Endothelial cell of umbilical vein (primary cell): Measurements from ENCODE around the gene LGALSL. TPM values are rescaled to one million over a fixed set of nuclear protein-coding genes. Genes with fewer than 3 reads are reported as not detected.

ENCODE experiments used
- BruUV-seq: library from RNA; stranded (reverse); fragments of 400-500 nt; replicated peaks from 2 replicates; lab custom pipeline; 2021; lab: Mats Ljungman, UMichigan
- CTCF ChIA-PET: fragments of 300-600, 350-600 bp; sonication (Branson Sonifier 250); formaldehyde crosslinking; loops from one replicate; lab custom pipeline; 2021; ENCODE audit warnings: antibody characterized with exemption, inconsistent platforms; lab: Charles Lee
- POLR2A ChIA-PET: fragments of 300-600, 350-600 bp; sonication (Branson Sonifier 250); formaldehyde crosslinking; loops from one replicate; lab custom pipeline; 2021; ENCODE audit warnings: antibody characterized with exemption, inconsistent platforms; lab: Charles Lee
- DNase-seq: peaks from one replicate; pipeline ENCODE4 v3.0.0-alpha.2; 2011; ENCODE audit warnings: low read depth, low spot score
- FAIRE-seq: peaks from 2 replicates; lab custom pipeline; 2011; peaks lifted over from hg19 to GRCh38; lab: Jason Lieb, UNC
- H2AFZ ChIP-seq: 2 replicates; pipeline ENCODE4 v1.6.0; 2012; ENCODE audit warnings: low read depth, low read length, control low read depth, inconsistent platforms
- H3K27ac ChIP-seq: 2 replicates; pipeline ENCODE4 v1.5.1; 2011; ENCODE audit warnings: low read depth, mild to moderate bottlenecking, control low read depth, low read length, moderate library complexity; ENCODE audit not compliant: insufficient read depth
- H3K27me3 ChIP-seq, 2 experiments: 2 replicates each; pipeline versions ENCODE4 v1.6.0 to v1.6.1; 2011; ENCODE audit warnings: low read length in 2 of 2, mixed read lengths in 1 of 2; ENCODE audit not compliant: control insufficient read depth in 2 of 2, insufficient read depth in 2 of 2
- H3K36me3 ChIP-seq, 2 experiments: 2 replicates in 1 of 2; 3 replicates in 1 of 2; pipeline ENCODE4 v1.5.1; 2011; ENCODE audit warnings: low read length in 2 of 2, mild to moderate bottlenecking in 1 of 2, moderate library complexity in 1 of 2; ENCODE audit not compliant: control insufficient read depth in 2 of 2, insufficient read depth in 2 of 2; ENCODE audit errors: extremely low read depth in 1 of 2
- H3K4me1 ChIP-seq: 3 replicates; pipeline ENCODE4 v1.5.1; 2011; ENCODE audit warnings: mild to moderate bottlenecking, low read length; ENCODE audit not compliant: control insufficient read depth, insufficient read depth; ENCODE audit errors: extremely low read depth
- H3K4me2 ChIP-seq: 2 replicates; pipeline ENCODE4 v1.6.1; 2011; ENCODE audit warnings: low read length, control low read depth, mixed read lengths; ENCODE audit not compliant: insufficient read depth
- H3K4me3 ChIP-seq, 3 experiments: fragments of 200-600 bp in 1 of 3; sonication (generic), shearing (Covaris generic) in 1 of 3; replicated peaks in 1 of 3; 2 replicates each; pipeline ENCODE4 v1.5.1; 2011 to 2016; ENCODE audit warnings: control low read depth in 3 of 3, low read length in 3 of 3, mild to moderate bottlenecking in 2 of 3, inconsistent platforms in 1 of 3, low read depth in 1 of 3, moderate library complexity in 1 of 3; ENCODE audit not compliant: insufficient read depth in 1 of 3
- H3K79me2 ChIP-seq: 2 replicates; pipeline ENCODE4 v1.6.0; 2012; ENCODE audit warnings: low read length, inconsistent platforms; ENCODE audit not compliant: control insufficient read depth, insufficient read depth
- H3K9ac ChIP-seq: replicated peaks from 2 replicates; pipeline ENCODE3; 2011; ENCODE audit warnings: low read length, control low read depth; ENCODE audit not compliant: insufficient read depth; ENCODE audit errors: extremely low read depth
- H3K9me1 ChIP-seq: replicated peaks from 3 replicates; pipeline ENCODE4 v1.6.0; 2011; ENCODE audit warnings: mild to moderate bottlenecking, low read length; ENCODE audit not compliant: control insufficient read depth, insufficient read depth; ENCODE audit errors: extremely low read depth
- H3K9me3 ChIP-seq: replicated peaks from 2 replicates; pipeline ENCODE4 v1.5.1; 2012; ENCODE audit warnings: low read length, inconsistent platforms; ENCODE audit not compliant: control insufficient read depth, insufficient read depth
- H4K20me1 ChIP-seq: replicated peaks from 2 replicates; pipeline ENCODE3; 2011; ENCODE audit warnings: mild to moderate bottlenecking, low read length; ENCODE audit not compliant: control insufficient read depth, insufficient read depth; ENCODE audit errors: extremely low read depth
- EZH2 ChIP-seq: IDR thresholded peaks from 2 replicates; pipeline ENCODE4 v1.6.1; 2012; ENCODE audit warnings: borderline replicate concordance, low read depth, mild to moderate bottlenecking, moderate library complexity, low read length, inconsistent platforms; ENCODE audit not compliant: severe bottlenecking
- FOS ChIP-seq: IDR thresholded peaks from 2 replicates; pipeline ENCODE4 v1.6.1; 2011; ENCODE audit warnings: mild to moderate bottlenecking, low read length, moderate library complexity, borderline replicate concordance; ENCODE audit not compliant: insufficient read depth
- GATA2 ChIP-seq: IDR thresholded peaks from 2 replicates; pipeline ENCODE4 v1.7.0; 2011; ENCODE audit warnings: low read depth, mild to moderate bottlenecking, moderate library complexity, mixed read lengths, low read length; ENCODE audit not compliant: insufficient read length, insufficient read depth
- JUN ChIP-seq: IDR thresholded peaks from 2 replicates; pipeline ENCODE4 v1.6.1; 2011; ENCODE audit warnings: borderline replicate concordance, low read depth; ENCODE audit not compliant: insufficient read length, insufficient read depth
- MYC ChIP-seq: IDR thresholded peaks from one replicate; pipeline ENCODE4 v1.6.1; 2011; ENCODE audit warnings: mild to moderate bottlenecking, low read depth, low read length
- POLR2A ChIP-seq: IDR thresholded peaks from 2 replicates; pipeline ENCODE4 v1.6.1; 2012; ENCODE audit warnings: low read depth, mild to moderate bottlenecking, control low read depth, low read length
- POLR2AphosphoS5 ChIP-seq: IDR thresholded peaks from 2 replicates; pipeline ENCODE4 v1.6.1; 2012; ENCODE audit warnings: low read depth, mild to moderate bottlenecking, control low read depth, low read length, moderate library complexity; ENCODE audit not compliant: insufficient read depth
- dilution Hi-C: fragments of 300-500 bp; cut with MboI; formaldehyde crosslinking; loops from one replicate; pipeline ENCODE4 v1.15.0; 2019; ENCODE audit warnings: low sequenced_read_pairs; ENCODE audit not compliant: extremely low pct_ligation_motif_present
- intact Hi-C: fragments of 100-400 bp; cut with micrococcal nuclease; formaldehyde crosslinking; loops from one replicate; pipeline ENCODE4 v1.10.0; 2022
- polyA plus RNA-seq, 4 experiments: library from polyadenylated mRNA; depleted of rRNA in 3 of 4; stranded (reverse) in 3 of 4; unstranded in 1 of 4; fragments of >200 nt; gene quantifications; 2 replicates each; pipeline versions ENCODE4 v1.2.1 to v1.2.3, GENCODE V29; 2011 to 2012; ENCODE audit warnings: missing spikeins in 1 of 4
- total RNA-seq: library from RNA; stranded (reverse); gene quantifications from 2 replicates; pipeline ENCODE4 v1.2.3, GENCODE V29; 2021
- TF ChIP-seq, protein P1 (sequence below), 2 donors: IDR thresholded peaks; 1 replicate in 1 of 2; 2 replicates in 1 of 2; pipeline ENCODE4 v1.5.1; 2011; ENCODE audit warnings: low read length in 2 of 2, mild to moderate bottlenecking in 2 of 2, moderate library complexity in 2 of 2, control low read depth in 1 of 2, inconsistent platforms in 1 of 2, low read depth in 1 of 2; ENCODE audit not compliant: insufficient read depth in 1 of 2; ENCODE audit errors: extremely low read depth in 1 of 2
- TF ChIP-seq, protein P2 (sequence below): IDR thresholded peaks from 2 replicates; pipeline ENCODE4 v1.6.1; 2011; ENCODE audit not compliant: insufficient read depth, insufficient read length

The LGALSL gene
- total and polyA plus RNA-seq, 2 donors (not counting 3 experiments of a cell fraction or from before 2014, with no cell fraction given), result 2.3 to 2.6 TPM

DNA sequence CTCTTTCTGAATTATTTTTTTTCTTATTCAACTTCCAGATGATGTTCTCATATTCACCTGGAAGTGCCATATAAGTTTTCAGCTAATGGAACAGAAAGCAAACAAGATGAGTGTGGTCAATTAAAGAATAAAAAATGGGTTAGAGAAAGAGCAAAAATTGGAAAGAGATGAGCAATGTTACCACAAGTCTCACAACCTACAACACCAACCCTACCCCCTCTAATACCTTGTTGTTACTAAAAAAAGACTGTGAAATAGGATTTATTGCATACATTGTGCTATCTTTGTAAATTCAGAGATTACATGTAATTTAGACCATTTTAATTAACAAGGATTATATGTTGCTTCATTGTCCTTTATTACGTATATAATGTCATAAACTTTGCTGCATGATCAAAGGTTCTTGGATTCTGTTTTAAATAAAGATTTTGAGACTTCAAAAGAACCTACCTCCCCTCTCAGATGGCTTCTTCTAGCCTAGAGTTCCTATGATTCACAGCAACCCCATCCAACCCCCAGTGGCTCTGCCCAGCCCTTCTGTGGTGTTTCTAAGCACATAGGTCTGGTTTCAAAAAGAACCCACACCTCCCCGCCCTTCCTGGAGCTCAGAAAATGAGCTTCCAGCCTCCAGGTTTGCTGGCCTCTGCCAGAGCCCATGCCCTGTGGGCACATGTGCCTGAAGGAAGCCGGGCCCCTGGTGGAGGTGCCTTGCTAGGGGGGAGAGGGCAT lies 24.7 kb downstream of the LGALSL start:
- H3K4me2 ChIP-seq, result no peak overlapping the region
- no peak for DNase-seq
- H3K9ac ChIP-seq, result no peak overlapping the region
- no peak overlapping the region for H2AFZ ChIP-seq
- peaks cover 5% of the 10 kb centered on the region for H3K4me1 ChIP-seq
- H3K9me1 ChIP-seq, result no peaks in the 10 kb centered on the region
- TF ChIP-seq FOS (no peak), JUN (no peak), POLR2A (no peak), GATA2 (no peak), MYC (no peak), EZH2 (no peak), POLR2AphosphoS5 (no peak)
- TF ChIP-seq, protein P1, sequence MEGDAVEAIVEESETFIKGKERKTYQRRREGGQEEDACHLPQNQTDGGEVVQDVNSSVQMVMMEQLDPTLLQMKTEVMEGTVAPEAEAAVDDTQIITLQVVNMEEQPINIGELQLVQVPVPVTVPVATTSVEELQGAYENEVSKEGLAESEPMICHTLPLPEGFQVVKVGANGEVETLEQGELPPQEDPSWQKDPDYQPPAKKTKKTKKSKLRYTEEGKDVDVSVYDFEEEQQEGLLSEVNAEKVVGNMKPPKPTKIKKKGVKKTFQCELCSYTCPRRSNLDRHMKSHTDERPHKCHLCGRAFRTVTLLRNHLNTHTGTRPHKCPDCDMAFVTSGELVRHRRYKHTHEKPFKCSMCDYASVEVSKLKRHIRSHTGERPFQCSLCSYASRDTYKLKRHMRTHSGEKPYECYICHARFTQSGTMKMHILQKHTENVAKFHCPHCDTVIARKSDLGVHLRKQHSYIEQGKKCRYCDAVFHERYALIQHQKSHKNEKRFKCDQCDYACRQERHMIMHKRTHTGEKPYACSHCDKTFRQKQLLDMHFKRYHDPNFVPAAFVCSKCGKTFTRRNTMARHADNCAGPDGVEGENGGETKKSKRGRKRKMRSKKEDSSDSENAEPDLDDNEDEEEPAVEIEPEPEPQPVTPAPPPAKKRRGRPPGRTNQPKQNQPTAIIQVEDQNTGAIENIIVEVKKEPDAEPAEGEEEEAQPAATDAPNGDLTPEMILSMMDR (IDR thresholded peaks at IDR 0.05; ENCODE audit: extremely low read depth in 1 of 2, insufficient read depth in 1 of 2, low read depth in 1 of 2, low read length in 2 of 2), result no peak
- TF ChIP-seq, protein P2, sequence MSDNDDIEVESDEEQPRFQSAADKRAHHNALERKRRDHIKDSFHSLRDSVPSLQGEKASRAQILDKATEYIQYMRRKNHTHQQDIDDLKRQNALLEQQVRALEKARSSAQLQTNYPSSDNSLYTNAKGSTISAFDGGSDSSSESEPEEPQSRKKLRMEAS, result no peak
- ChIA-PET POLR2A (no interaction called here), CTCF (interaction anchor here (2.3 kb wide), 1 partner anchor 10 kb away, joined by 19 read pairs; no protein-coding TSS in a partner anchor)
- H3K79me2 ChIP-seq, result no peaks in the 10 kb centered on the region
- FAIRE-seq, result no peak
- H3K36me3 ChIP-seq, result no peaks in the 10 kb centered on the region
- peaks cover 0 to 6% of the 10 kb centered on the region in 2 experiments for H3K27me3 ChIP-seq
- H3K9me3 ChIP-seq, result no peaks in the 10 kb centered on the region
- no peaks in the 10 kb centered on the region for H4K20me1 ChIP-seq
- intact Hi-C loops, result no loop called here
- no peak overlapping the region for H3K4me3 ChIP-seq
- no peak overlapping the region for H3K27ac ChIP-seq
- dilution Hi-C loops, result no loop called here
- no TSS peak for BruUV-seq
